Erythroblast (primary cell): ENCODE results near the gene FES.

ENCODE experiments used
- GATA1 ChIP-seq: IDR thresholded peaks from 2 replicates; pipeline ENCODE4 v1.6.1; 2011; ENCODE audit warnings: low read depth, mild to moderate bottlenecking, control low read depth, low read length, moderate library complexity
- POLR2A ChIP-seq: IDR thresholded peaks from 2 replicates; pipeline ENCODE4 v1.6.1; 2011; ENCODE audit warnings: mild to moderate bottlenecking, low read length

DNA sequence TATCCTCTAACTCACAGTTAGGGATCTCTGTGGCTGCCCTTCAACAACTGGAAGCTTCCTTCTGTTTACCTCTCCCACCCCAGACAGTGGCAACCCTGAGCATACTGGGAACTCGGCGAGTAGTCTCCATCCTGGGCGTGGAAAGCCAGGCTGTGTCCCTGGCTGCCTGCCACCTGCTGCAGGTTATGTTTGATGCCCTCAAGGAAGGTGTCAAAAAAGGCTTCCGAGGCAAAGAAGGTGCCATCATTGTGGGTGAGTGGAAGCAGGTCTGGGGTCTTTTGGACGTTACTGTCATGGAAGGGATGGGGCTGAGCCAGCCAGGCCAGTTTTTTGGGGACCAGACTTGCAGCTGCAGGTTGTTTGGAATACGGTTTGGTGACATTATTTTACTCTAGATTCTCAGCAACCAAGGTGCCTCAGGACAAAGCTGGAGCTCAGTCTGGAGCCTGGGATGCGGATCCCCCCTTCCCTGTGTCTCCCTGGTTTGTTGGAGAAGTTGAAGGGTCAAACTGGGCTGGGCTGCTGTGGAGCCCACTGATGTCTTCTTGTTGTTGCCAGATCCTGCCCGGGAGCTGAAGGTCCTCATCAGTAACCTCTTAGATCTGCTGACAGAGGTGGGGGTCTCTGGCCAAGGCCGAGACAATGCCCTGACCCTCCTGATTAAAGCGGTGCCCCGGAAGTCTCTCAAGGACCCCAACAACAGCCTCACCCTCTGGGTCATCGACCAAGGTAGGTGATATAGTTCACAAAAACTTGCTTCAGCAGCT is 58.2 kb downstream of the FES start:
- TF ChIP-seq POLR2A (no peak), GATA1 (no peak)
